OCI-LY7 (cell line): ENCODE results near the gene BTG3. TPM values are rescaled to one million over a fixed set of nuclear protein-coding genes. Genes with fewer than 3 reads are reported as not detected.

Source experiments
- BruUV-seq: library from RNA; stranded (reverse); fragments of 400-500 nt; replicated peaks from 2 replicates; lab custom pipeline; 2021; lab: Mats Ljungman, UMichigan
- CTCF ChIA-PET: fragments of 300-600 bp; sonication (Branson Sonifier 250); formaldehyde crosslinking; loops from one replicate; lab custom pipeline; 2022; ENCODE audit warnings: antibody characterized with exemption; ENCODE audit not compliant: unreplicated experiment; lab: Charles Lee
- POLR2A ChIA-PET: fragments of 300-600 bp; sonication (Branson Sonifier 250); formaldehyde crosslinking; loops from one replicate; lab custom pipeline; 2022; ENCODE audit warnings: antibody characterized with exemption; lab: Charles Lee
- DNase-seq: peaks from one replicate; pipeline ENCODE4 v3.0.0-alpha.2; 2015; ENCODE audit warnings: low spot score
- H2AFZ ChIP-seq: fragments of 200-600 bp; sonication (generic), shearing (Covaris generic); 2 replicates; pipeline ENCODE4 v1.6.1; 2014; ENCODE audit warnings: mild to moderate bottlenecking, antibody characterized with exemption, low read length, moderate library complexity
- H3K27ac ChIP-seq: fragments of 200-600 bp; sonication (generic); 2 replicates; pipeline ENCODE4 v1.5.1; 2014; ENCODE audit warnings: mixed run types, low read depth, mild to moderate bottlenecking, moderate library complexity, low read length, inconsistent platforms; ENCODE audit not compliant: poor library complexity, severe bottlenecking
- H3K36me3 ChIP-seq: fragments of 200-600 bp; sonication (generic); 2 replicates; pipeline ENCODE4 v1.6.1; 2014; ENCODE audit warnings: mild to moderate bottlenecking, antibody characterized with exemption, low read length, moderate library complexity, mixed read lengths; ENCODE audit not compliant: insufficient read depth
- H3K4me1 ChIP-seq: fragments of 200-600 bp; sonication (generic); 2 replicates; pipeline ENCODE4 v1.5.1; 2014; ENCODE audit warnings: mild to moderate bottlenecking, low read length; ENCODE audit not compliant: insufficient read depth, poor library complexity, severe bottlenecking
- H3K4me2 ChIP-seq: fragments of 200-600 bp; sonication (generic); 2 replicates; pipeline ENCODE4 v1.6.1; 2014; ENCODE audit warnings: mild to moderate bottlenecking, low read length
- H3K4me3 ChIP-seq: fragments of 200-600 bp; sonication (generic); 2 replicates; pipeline ENCODE4 v1.5.1; 2014; ENCODE audit warnings: mild to moderate bottlenecking, low read depth, low read length; ENCODE audit not compliant: poor library complexity, severe bottlenecking
- H3K79me2 ChIP-seq: fragments of 200-600 bp; sonication (generic); 2 replicates; pipeline ENCODE4 v1.6.1; 2016; ENCODE audit warnings: low read depth, mild to moderate bottlenecking, low read length, moderate library complexity, mixed read lengths; ENCODE audit not compliant: insufficient read depth
- H3K9me2 ChIP-seq: fragments of 200-600 bp; sonication (generic); 2 replicates; pipeline ENCODE4 v1.6.1; 2016; ENCODE audit warnings: mild to moderate bottlenecking, low read length, mixed read lengths; ENCODE audit not compliant: insufficient read depth
- H3K9me3 ChIP-seq: fragments of 200-600 bp; sonication (generic); 2 replicates; pipeline ENCODE4 v1.6.1; 2014; ENCODE audit warnings: mild to moderate bottlenecking, mixed run types, low read length, mixed read lengths
- H4K20me1 ChIP-seq: fragments of 200-600 bp; sonication (generic); 2 replicates; pipeline ENCODE4 v1.6.1; 2014; ENCODE audit warnings: mild to moderate bottlenecking, antibody characterized with exemption, low read length, moderate library complexity, mixed read lengths; ENCODE audit not compliant: insufficient read depth
- EZH2phosphoT487 ChIP-seq: fragments of 200-600 bp; sonication (generic); IDR thresholded peaks from 2 replicates; pipeline ENCODE4 v1.6.1; 2018; ENCODE audit warnings: low read depth, borderline replicate concordance, mild to moderate bottlenecking, mixed run types, antibody characterized with exemption, low read length, moderate library complexity, mixed read lengths
- intact Hi-C: fragments of 100-400 bp; cut with micrococcal nuclease; formaldehyde crosslinking; loops from one replicate; pipeline ENCODE4 v1.10.0; 2022; ENCODE audit not compliant: unreplicated experiment
- total RNA-seq, 2 experiments: library from RNA; depleted of rRNA in 1 of 2; stranded (reverse); fragments of >200 nt in 1 of 2; shearing (Covaris generic) in 1 of 2; gene quantifications; 2 replicates each; pipeline ENCODE4 v1.2.3, GENCODE V29; 2014 to 2022
- TF ChIP-seq, protein P1 (sequence below): fragments of 200-600 bp; sonication (generic); conservative IDR thresholded peaks from 2 replicates; pipeline ENCODE4 v1.5.1; 2014; ENCODE audit warnings: mild to moderate bottlenecking, antibody characterized with exemption, low read length, moderate library complexity, mixed read lengths

Gene BTG3
- total RNA-seq, 2 experiments from 2014 or later, result 28.8 to 36.4 TPM

DNA sequence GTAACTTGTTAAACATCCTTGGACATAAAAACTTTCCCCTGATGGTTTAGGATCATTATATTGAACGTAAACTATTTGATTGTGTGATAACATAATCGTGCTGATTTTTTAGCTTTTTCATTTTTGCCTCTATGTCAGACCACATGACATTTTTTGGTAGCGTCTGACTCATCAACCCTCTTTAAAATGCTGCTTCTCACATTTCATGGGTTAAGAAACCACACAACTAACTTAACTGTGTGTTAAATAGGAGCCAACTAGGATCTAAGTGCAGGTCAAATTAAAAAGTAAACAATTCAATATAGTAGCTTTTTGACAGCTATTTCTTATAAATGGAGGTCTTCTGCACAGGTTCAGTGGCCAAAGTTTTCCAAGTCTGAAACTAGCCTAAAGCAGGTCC is 9.8 kb downstream of the BTG3 start:
- no peaks in the 10 kb centered on the region for H3K9me3 ChIP-seq
- H2AFZ ChIP-seq, result no peak overlapping the region
- DNase-seq, result no peak
- no peak overlapping the region for H3K27ac ChIP-seq
- H3K36me3 ChIP-seq, result peaks cover 98% of the 10 kb centered on the region
- POLR2A ChIA-PET, result interaction anchor here (0.9 to 3.7 kb wide), 3 partner anchors 8 to 217 kb away, joined by 3 to 20 read pairs (median 3); no protein-coding TSS in a partner anchor
- no peaks in the 10 kb centered on the region for H3K9me2 ChIP-seq
- CTCF ChIA-PET, result no interaction called here
- intact Hi-C loops, result no loop called here
- H3K4me3 ChIP-seq, result no peak overlapping the region
- no TSS peak for BruUV-seq
- TF ChIP-seq, protein P1, sequence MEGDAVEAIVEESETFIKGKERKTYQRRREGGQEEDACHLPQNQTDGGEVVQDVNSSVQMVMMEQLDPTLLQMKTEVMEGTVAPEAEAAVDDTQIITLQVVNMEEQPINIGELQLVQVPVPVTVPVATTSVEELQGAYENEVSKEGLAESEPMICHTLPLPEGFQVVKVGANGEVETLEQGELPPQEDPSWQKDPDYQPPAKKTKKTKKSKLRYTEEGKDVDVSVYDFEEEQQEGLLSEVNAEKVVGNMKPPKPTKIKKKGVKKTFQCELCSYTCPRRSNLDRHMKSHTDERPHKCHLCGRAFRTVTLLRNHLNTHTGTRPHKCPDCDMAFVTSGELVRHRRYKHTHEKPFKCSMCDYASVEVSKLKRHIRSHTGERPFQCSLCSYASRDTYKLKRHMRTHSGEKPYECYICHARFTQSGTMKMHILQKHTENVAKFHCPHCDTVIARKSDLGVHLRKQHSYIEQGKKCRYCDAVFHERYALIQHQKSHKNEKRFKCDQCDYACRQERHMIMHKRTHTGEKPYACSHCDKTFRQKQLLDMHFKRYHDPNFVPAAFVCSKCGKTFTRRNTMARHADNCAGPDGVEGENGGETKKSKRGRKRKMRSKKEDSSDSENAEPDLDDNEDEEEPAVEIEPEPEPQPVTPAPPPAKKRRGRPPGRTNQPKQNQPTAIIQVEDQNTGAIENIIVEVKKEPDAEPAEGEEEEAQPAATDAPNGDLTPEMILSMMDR, result no peak
- no peak for TF ChIP-seq EZH2phosphoT487
- peaks cover 45% of the 10 kb centered on the region for H3K79me2 ChIP-seq
- peaks cover 11% of the 10 kb centered on the region for H3K4me1 ChIP-seq
- 0 out of 2 replicates have a peak, but pooled peaks cover 9% of the 10 kb centered on the region for H4K20me1 ChIP-seq
- no peak overlapping the region for H3K4me2 ChIP-seq

DNA sequence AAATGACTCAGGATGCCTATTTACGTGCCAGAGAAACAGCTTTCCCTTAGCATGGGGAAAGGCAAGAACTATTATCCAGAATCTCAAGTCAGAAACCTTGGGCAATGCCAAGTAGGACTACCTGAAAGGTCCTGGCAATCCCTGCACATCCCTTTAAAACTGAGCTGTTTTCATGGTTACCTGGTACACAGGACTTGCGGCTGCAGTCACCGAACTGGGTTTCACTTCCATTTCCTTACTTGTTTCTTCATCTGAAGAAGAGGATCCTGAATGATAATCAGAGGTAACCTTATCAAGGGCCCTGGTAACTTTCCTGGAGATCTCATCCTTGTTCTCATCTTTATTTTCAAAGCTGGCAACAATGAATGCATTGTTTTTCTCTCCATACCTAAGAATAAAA is 14.3 kb downstream of the BTG3 start:
- Histone ChIP-seq H3K36me3 (peaks cover 100% of the 10 kb centered on the region), H2AFZ (no peak overlapping the region), H3K9me2 (no peaks in the 10 kb centered on the region), H3K4me1 (peaks cover 11% of the 10 kb centered on the region), H4K20me1 (no peaks in the 10 kb centered on the region), H3K27ac (no peak overlapping the region), H3K4me3 (no peak overlapping the region), H3K9me3 (no peaks in the 10 kb centered on the region), H3K4me2 (no peak overlapping the region), H3K79me2 (peaks cover 18% of the 10 kb centered on the region; the same call in 1 of the 2 replicates)
- no TSS peak for BruUV-seq
- TF ChIP-seq EZH2phosphoT487, result no peak
- TF ChIP-seq, protein P1, result no peak
- CTCF ChIA-PET, result no interaction called here
- intact Hi-C loops, result no loop called here
- peak; percentile 14 for DNase-seq
- POLR2A ChIA-PET, result interaction anchor here (1.5 to 3.6 kb wide), 2 partner anchors 12 to 211 kb away, joined by 9 to 30 read pairs; no protein-coding TSS in a partner anchor

DNA sequence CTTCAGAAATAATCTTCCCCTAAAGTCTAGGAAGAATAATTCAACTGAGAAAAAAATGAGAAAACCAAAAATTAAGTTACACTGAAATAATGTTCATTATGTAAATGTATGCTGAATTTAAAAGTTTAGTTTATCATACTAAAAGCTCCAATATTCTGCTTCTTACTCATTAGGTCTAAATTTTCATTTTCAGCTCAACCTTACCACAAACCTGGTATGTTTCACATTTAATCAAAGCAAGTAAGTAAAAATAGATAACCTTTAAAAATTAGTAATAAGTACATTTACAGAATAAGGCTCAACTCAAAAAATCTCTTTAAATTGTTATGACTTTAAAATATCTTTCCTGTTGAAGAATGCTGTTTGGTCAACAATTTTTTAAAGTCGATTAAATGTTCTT is 15.0 kb downstream of the BTG3 start:
- TF ChIP-seq, protein P1, result no peak
- no peak for TF ChIP-seq EZH2phosphoT487
- H3K27ac ChIP-seq, result no peak overlapping the region
- peaks cover 18% of the 10 kb centered on the region; the same call in 1 of the 2 replicates for H3K79me2 ChIP-seq
- CTCF ChIA-PET, result no interaction called here
- no peak overlapping the region for H3K4me3 ChIP-seq
- intact Hi-C loops, result no loop called here
- DNase-seq, result no peak
- no peaks in the 10 kb centered on the region for H3K9me2 ChIP-seq
- POLR2A ChIA-PET, result interaction anchor here (1.5 to 3.6 kb wide), 2 partner anchors 12 to 210 kb away, joined by 9 to 30 read pairs; no protein-coding TSS in a partner anchor
- H2AFZ ChIP-seq, result no peak overlapping the region
- BruUV-seq, result no TSS peak
- no peaks in the 10 kb centered on the region for H4K20me1 ChIP-seq
- H3K36me3 ChIP-seq, result peaks cover 100% of the 10 kb centered on the region
- peaks cover 11% of the 10 kb centered on the region for H3K4me1 ChIP-seq
- no peak overlapping the region for H3K4me2 ChIP-seq
- H3K9me3 ChIP-seq, result no peaks in the 10 kb centered on the region
